Measurements from ENCODE around the gene JMJD6.
"Not testable (repeated sequence)": the region's sequence is repeated elsewhere in the genome, so short reads cannot be mapped to it uniquely, and the experiment has no call there.

The JMJD6 gene

DNA sequence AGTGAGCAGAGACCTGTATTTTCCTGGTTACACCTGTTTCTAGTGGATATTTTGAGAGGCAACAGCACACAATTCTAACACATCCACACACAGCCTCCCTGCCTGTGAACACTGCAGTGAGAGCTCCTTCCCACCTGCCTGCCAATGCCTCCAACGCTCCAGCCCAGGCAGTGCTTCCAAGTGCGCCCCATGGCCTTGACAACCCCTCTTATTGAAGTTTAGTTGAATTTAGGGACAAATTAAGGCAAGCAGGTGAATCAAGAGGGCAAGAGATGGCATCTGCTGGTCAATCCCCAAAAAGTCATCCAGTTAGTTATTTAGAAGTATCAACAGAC is 10.9 kb downstream of the JMJD6 start:
- Histone ChIP-seq H3K4me1 (ENCODE audit: insufficient read depth, low read length) (peaks cover 5% of the 10 kb centered on the region; the same call in 1 of the 2 replicates), H3K36me3 (ENCODE audit: insufficient read depth, low read length) (peaks cover 25% of the 10 kb centered on the region), H3K9me3 (ENCODE audit: control insufficient read depth, insufficient read depth, low read length) (no peaks in the 10 kb centered on the region), H3K9ac (ENCODE audit: low read depth, low read length) (no peak overlapping the region)

DNA sequence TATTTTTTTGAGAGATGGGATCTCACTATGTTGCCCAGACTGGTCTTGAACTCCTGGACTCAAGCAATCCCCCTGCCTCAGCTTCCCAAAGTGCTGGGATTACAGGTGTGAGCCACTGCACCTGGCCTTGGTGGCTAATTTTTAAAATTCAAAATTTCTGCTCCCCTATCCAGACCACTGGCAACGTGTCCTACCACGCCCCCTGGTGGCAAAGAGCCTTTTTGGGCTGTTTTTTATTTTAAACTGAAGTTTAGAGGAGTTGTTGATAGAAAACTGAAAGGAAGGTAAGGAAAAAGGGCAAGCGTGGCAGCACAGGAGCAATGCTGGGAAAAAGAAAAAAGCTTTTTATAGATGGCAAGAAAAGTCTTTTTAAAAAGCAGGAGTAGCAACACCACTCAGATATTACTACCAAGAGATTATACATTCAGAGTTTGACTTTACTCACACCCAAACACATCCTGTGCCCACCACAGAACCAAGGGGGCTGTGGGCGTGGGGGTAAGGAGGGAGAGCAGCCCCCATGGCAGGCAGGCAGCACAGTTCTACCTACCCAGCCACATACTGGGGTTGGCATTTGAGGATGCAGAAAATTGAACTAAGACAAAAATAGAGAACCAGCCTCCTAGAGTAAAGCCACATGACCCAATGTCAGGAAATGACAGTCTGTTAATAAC is 11.4 kb downstream of the JMJD6 start:
- no peak overlapping the region for H3K9ac ChIP-seq (ENCODE audit: low read depth, low read length)
- H3K9me3 ChIP-seq (ENCODE audit: control insufficient read depth, insufficient read depth, low read length): no peaks in the 10 kb centered on the region
- H3K4me1 ChIP-seq (ENCODE audit: insufficient read depth, low read length): peaks cover 6% of the 10 kb centered on the region
- H3K36me3 ChIP-seq (ENCODE audit: insufficient read depth, low read length): peaks cover 20% of the 10 kb centered on the region

DNA sequence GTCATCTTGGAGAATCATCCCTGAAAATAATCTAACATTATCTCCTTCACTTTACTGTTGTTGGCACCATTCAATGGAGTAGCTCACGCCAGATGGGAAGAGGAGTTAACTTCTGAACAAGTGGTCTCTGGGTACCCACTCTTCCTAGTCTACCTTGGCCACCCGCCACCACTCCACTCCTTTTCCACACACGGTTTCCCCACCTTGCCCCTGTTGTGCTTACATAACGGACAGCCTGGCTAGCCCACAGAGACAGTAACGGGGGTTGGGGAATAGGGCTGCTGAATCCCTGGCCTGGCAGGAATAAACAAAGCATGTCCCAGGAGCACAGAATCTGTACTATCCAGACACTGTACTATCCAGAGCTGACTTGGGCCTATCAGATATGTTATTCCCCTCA is 12.1 kb downstream of the JMJD6 start:
- Histone ChIP-seq H3K4me1 (ENCODE audit: insufficient read depth, low read length) (peaks cover 11% of the 10 kb centered on the region), H3K36me3 (ENCODE audit: insufficient read depth, low read length) (peaks cover 19% of the 10 kb centered on the region), H3K9me3 (ENCODE audit: control insufficient read depth, insufficient read depth, low read length) (no peaks in the 10 kb centered on the region), H3K9ac (ENCODE audit: low read depth, low read length) (no peak overlapping the region)

DNA sequence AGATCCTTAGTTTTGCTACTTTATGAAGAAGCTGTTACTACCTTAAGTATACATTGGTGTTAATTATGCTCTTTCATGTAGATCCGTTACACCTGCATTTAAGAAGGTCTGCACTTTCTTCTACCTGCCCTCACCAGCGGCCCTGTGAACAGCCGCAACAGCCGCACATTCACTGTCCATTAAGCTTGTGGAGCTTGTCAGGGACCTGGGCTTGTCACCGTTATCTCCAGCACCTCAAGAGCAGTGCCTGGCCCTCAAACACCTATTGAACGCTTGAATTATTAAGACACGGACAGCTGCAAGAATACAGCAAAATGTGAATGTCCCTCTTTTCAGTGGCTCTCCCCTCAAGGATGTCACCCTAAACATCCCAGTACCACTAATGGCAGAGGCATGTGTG is 12.6 kb downstream of the JMJD6 start:
- H3K36me3 ChIP-seq (ENCODE audit: insufficient read depth, low read length): peaks cover 17% of the 10 kb centered on the region
- peaks cover 15% of the 10 kb centered on the region for H3K4me1 ChIP-seq (ENCODE audit: insufficient read depth, low read length)
- no peak overlapping the region for H3K9ac ChIP-seq (ENCODE audit: low read depth, low read length)

DNA sequence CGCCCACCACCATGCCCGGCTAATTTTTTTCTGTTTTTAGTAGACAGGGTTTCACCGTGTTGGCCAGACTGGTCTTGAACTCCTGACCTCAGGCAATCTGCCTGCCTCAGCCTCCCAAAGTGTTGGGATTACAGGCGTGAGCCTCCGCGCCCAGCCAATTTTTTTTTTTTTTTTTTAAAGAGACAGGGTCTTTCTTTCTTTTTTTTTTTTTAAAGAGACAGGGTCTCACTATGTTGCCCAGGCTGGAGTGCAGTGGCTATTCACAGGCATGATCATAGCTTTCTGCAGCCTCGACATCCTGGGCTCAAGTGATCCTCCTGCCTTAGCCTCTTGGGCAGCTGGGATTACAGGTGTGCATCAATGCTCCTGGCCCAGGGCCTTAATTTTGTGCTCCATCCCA is 14.1 kb downstream of the JMJD6 start:
- peaks cover 26% of the 10 kb centered on the region for H3K4me1 ChIP-seq (ENCODE audit: insufficient read depth, low read length)
- not testable (repeated sequence) for H3K36me3 ChIP-seq (ENCODE audit: insufficient read depth, low read length); H3K9ac ChIP-seq (ENCODE audit: low read depth, low read length); H3K9me3 ChIP-seq (ENCODE audit: control insufficient read depth, insufficient read depth, low read length)

More for the DNA sequence above, 12.6 kb downstream of the JMJD6 start:
- no peaks in the 10 kb centered on the region for H3K9me3 ChIP-seq (ENCODE audit: control insufficient read depth, insufficient read depth, low read length)

DNA sequence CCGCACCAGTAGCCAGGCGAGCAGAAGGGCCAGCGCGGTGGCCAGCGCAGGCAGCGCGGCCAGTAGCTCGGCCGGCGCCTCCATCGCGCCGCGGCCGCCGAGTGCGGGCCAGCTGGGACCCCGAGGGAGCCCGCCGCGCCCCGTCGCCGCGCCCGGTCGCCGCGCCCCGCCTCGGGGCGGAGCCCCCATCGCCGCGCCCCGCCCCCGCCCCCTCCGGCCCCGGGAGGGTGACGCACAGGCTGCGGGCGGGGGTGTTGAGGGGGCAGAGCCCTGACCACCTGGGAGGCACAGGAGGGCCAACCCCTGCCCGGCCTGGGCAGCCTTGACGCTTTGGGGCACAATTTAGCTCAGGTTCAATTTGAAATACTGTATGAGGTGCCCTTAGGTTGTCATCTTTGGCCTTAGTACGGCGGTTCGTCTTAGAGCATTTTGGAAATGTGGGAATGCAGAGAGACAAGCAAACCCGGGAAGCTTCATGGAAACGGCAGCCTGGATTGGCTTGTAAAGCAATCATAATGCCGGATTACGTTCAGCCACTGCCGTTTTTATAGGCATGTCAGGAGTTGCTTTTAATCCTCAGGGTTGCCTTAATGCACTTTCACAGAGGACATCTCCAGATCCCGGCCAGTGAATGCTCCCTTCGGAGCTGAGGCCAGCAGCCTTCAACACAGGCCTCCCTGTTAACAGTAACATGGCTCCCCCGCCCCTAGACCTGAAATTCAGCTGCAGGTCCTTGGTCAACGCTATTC is 15.4 kb downstream of the JMJD6 start, which contains the start of gene MXRA7:
Gene MXRA7, minus strand, starts transcription at position 103 of the 749 bp plus-strand sequence. Its CDS starts 19 bp downstream, at position 84.
- no peaks in the 10 kb centered on the region for H3K9me3 ChIP-seq (ENCODE audit: control insufficient read depth, insufficient read depth, low read length)
- H3K36me3 ChIP-seq (ENCODE audit: insufficient read depth, low read length): no peaks in the 10 kb centered on the region
- peaks cover 26% of the 10 kb centered on the region for H3K4me1 ChIP-seq (ENCODE audit: insufficient read depth, low read length)
- H3K9ac ChIP-seq (ENCODE audit: low read depth, low read length): peak within 1 kb of the TSS; percentile 65

DNA sequence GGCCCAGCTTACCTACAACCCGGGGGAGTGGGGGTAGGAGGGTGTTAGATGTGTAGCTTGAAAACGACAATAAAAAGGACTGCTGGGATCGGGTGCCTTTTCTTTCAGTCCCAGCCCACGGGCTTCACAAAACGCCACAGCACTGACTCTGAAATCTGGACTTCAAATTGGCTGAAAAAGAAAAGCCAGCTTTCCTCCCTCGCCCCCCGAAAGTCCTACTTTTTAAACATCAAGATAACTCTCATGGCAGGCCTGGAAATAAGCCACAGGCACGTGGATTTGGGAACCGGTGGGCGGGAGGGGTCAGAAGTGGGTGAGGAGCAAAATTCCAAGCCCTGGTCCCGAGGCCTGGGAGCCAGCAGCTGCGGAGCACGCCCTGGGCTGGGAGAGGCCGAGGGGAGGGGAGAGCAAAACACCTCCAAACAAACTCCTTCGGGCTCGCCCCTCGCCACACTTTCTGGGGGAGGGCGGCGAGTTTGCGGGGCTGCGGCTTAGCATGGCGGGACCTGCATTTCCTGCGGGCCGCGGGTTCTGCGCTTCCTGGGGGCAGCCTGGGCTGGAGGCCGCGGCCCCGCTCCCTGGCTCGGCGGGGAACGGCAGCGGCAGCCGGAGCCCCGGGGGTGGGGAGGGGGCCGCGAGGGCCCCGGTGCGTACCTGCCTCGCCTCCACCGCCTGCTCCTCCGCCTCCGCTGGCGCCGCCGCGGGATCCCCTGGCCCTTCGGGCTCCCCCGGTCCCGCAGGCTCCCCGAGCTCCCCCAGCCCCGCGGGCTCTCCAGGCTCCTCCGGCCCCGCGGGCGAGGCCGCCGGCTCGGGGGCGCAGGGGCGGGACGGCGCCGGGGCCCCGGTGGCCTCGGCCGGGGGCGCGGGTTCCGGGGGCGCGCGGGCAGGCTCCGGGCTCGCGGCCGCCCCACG is 16.2 kb downstream of the JMJD6 start:
- H3K36me3 ChIP-seq (ENCODE audit: insufficient read depth, low read length); H3K9me3 ChIP-seq (ENCODE audit: control insufficient read depth, insufficient read depth, low read length): not testable (repeated sequence)
- Histone ChIP-seq H3K9ac (ENCODE audit: low read depth, low read length) (peak overlapping the region; percentile 65), H3K4me1 (ENCODE audit: insufficient read depth, low read length) (peaks cover 26% of the 10 kb centered on the region)

DNA sequence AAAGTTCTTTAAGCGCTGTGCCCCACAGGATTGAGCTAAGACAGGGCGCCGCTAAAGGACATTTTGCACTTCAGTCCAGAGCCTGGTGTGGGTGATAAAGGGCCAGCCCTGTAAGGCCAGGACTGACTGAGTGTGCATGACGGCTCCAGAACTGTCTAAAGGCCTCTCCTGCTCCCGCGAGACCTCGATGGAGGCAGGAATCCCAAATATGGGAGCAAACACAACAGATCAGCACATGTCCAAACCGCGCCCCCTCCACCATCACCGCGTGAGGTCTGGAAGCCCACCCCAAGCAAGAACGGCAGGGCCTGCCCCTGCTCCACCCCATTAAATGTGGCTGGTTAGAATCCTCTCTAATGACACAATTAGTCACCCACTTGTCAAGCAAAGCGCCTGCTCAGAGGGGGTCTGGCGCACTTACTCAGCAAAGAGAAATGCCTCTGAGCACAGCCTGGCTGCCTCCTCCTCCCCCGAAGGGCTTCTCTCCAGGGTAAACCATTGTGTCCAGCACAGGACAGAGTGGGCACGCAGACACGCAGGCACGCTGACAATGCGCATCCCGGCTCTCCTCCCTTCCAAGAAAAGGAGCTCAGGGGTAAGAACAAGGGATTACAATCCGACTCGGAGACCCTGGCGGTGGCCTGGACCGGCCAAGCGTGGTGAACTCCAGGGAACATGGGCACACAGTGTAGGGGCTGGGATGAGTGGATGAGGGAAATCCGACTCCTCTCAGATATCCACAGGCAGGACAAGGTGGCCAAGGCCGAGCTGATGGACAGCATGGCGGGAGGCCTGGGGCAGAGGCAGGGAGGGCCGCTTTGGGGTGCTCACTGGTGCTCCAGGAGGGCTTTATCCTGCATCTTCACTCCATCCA is 17.1 kb downstream of the JMJD6 start:
- no peaks in the 10 kb centered on the region for H3K9me3 ChIP-seq (ENCODE audit: control insufficient read depth, insufficient read depth, low read length)
- no peaks in the 10 kb centered on the region for H3K36me3 ChIP-seq (ENCODE audit: insufficient read depth, low read length)
- H3K9ac ChIP-seq (ENCODE audit: low read depth, low read length): peak overlapping the region; percentile 65
- H3K4me1 ChIP-seq (ENCODE audit: insufficient read depth, low read length): peaks cover 26% of the 10 kb centered on the region

DNA sequence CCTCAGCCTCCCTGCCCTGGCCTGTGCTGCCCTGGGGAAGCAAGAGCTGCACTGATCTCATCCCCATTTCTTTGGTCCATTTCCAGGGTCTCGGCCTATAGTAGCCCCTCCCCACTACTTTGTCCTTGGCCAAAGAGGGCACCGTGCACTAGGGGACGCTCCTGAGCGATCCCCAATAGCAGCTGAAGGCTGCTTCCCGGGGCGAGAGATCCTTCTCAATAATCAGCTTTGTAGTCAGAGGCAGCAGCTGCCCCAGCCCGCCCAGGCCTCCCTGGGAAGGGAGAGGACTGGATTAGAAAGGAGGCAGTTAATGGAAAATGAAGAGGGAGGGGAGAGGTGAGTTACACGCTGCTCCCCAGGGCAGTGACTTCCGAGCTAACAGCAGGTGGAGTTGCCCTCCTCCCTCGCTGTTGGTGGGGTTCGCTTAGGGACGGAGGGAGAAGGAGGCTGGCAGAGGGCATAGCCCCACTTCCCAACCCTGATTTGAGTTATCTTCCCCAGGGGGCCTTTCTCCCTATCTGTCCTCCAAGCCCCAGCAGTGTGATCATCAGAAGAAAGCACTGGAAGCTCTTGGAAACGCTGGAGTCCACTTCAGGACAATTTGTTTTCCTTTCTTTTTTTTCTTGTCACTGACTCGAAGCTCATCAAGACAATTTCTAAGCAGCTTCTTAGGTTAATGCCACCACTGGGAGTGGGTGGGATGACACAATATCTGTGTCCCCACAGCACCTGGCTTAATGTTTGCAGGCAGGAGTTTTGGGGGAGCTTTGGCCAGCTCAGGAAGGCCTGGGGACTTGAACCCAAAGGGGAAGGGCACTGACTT is 18.2 kb downstream of the JMJD6 start:
- no peak overlapping the region; the same call in 1 of the 2 replicates for H3K9ac ChIP-seq (ENCODE audit: low read depth, low read length)
- H3K4me1 ChIP-seq (ENCODE audit: insufficient read depth, low read length): peaks cover 26% of the 10 kb centered on the region
- H3K36me3 ChIP-seq (ENCODE audit: insufficient read depth, low read length): no peaks in the 10 kb centered on the region
- no peaks in the 10 kb centered on the region for H3K9me3 ChIP-seq (ENCODE audit: control insufficient read depth, insufficient read depth, low read length)

DNA sequence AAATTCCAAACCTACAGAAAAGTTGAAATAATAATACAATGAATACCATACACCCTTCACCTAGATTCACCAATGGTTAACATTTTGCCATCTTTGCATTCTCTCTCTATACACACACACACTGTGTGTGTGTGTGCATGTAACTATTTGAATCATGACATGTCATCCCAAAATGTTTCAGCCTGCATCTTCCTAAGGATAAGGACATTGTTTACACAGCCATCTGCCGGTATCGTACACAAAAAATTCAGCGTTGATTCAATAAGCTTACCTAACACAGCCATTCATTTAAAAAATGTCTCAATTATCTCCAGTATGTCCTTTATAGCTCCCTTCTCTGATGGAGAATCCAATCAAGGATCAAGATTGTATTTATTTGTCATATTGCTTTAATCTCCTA is 19.6 kb downstream of the JMJD6 start:
- Histone ChIP-seq H3K9me3 (ENCODE audit: control insufficient read depth, insufficient read depth, low read length) (no peaks in the 10 kb centered on the region), H3K36me3 (ENCODE audit: insufficient read depth, low read length) (no peaks in the 10 kb centered on the region), H3K4me1 (ENCODE audit: insufficient read depth, low read length) (peaks cover 28% of the 10 kb centered on the region), H3K9ac (ENCODE audit: low read depth, low read length) (no peak overlapping the region)

DNA sequence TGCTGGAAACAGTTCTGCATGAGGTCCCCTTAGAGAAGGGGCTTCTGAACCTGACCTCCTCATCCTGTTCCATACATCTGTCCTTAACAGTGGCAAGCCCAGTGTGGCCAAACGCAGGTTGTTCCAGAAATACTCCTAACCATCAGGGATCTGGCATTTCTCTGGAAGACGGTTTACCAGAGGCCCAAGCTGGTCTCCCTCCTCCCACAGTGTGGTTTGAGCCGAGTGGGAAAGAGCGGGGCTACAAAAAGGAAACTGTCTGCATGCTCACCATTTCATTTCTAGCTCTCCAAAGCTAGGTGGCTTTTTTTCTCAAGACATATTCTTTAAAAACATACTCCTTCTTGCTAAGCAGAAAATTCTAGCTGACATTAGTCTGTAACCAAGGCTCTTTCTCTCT is 21.6 kb downstream of the JMJD6 start:
- H3K4me1 ChIP-seq (ENCODE audit: insufficient read depth, low read length): peaks cover 37% of the 10 kb centered on the region

DNA sequence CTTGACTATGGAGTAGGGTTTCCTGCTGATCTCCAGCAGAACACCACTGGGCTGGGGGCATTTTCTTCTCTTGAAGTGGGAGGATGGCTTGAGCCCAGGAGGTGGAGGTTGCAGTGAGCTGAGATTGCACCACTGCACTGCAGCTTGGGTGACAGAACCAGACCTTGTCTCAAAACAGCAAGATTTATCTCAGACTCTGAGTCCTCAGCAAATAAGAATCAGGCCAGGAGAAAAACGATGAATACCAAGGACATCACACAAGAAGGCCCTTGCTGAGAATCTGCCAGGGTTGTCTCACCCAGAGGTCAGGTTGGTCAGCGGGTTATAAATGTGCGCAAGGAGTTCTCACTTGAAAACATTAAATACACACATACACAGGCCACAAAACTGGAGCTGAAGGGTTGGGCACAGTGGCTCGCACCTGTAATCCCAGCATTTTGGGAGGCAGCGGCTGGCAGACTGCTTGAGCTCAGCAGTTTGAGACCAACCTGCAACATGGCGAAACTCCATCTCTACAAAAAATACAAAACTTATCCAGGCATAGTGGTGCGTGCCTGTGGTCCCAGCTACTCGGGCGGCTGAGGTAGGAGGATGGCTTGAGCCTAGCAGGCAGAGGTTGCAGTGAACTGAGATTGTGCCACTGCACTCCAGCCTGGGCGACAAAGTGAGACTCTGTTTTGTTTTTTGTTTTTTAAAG is 23.3 kb downstream of the JMJD6 start:
- no peaks in the 10 kb centered on the region for H3K36me3 ChIP-seq (ENCODE audit: insufficient read depth, low read length)

More for the DNA sequence above, 21.6 kb downstream of the JMJD6 start:
- no peak overlapping the region for H3K9ac ChIP-seq (ENCODE audit: low read depth, low read length)
- H3K9me3 ChIP-seq (ENCODE audit: control insufficient read depth, insufficient read depth, low read length): no peaks in the 10 kb centered on the region
- no peaks in the 10 kb centered on the region for H3K36me3 ChIP-seq (ENCODE audit: insufficient read depth, low read length)

DNA sequence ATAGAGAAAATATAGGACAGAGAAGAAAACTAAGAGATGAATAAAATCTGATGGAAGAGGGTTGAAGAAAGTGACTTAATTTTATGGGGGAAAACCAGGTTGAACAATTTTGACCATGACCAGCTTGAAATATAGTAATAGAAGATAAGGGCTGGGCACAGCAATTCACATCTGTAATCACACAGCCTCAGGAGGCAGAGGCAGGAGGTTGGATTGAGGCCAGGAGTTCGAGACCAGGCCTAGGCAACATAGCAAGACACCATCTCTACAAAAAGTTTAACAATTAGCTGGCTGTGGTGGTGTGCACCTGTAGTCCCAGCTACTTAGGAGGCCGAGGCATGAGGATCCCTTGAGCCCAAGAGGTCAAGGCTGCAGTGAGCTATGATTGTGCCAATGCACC is 24.3 kb downstream of the JMJD6 start:
- Histone ChIP-seq H3K4me1 (ENCODE audit: insufficient read depth, low read length) (peaks cover 26% of the 10 kb centered on the region; the same call in 1 of the 2 replicates), H3K9ac (ENCODE audit: low read depth, low read length) (no peak overlapping the region), H3K36me3 (ENCODE audit: insufficient read depth, low read length) (no peaks in the 10 kb centered on the region), H3K9me3 (ENCODE audit: control insufficient read depth, insufficient read depth, low read length) (no peaks in the 10 kb centered on the region)

More for the DNA sequence above, 23.3 kb downstream of the JMJD6 start:
- no peak overlapping the region for H3K9ac ChIP-seq (ENCODE audit: low read depth, low read length)
- no peaks in the 10 kb centered on the region for H3K9me3 ChIP-seq (ENCODE audit: control insufficient read depth, insufficient read depth, low read length)
- H3K4me1 ChIP-seq (ENCODE audit: insufficient read depth, low read length): peaks cover 22% of the 10 kb centered on the region

Measured in ES-I3 (cell line).